ENCODE measurements around the gene ARHGAP22.

Gene ARHGAP22

GRCh38 chr10:48636901-48637300 is 32.0 kb upstream of the ARHGAP22 start:
- FAIRE-seq: no peak
- DNase-seq (ENCODE audit: insufficient read length, low spot score): no peak
- TF ChIP-seq CTCF (IDR thresholded peaks at IDR 0.05; ENCODE audit: insufficient read depth, missing control alignments): no peak

- DNase-seq (ENCODE audit: insufficient read length, low spot score) (no peak), FAIRE-seq (no peak)
- TF ChIP-seq CTCF (IDR thresholded peaks at IDR 0.05; ENCODE audit: insufficient read depth, missing control alignments): no peak
Observed at GRCh38 chr10:48636231-48636630, 31.4 kb upstream of the ARHGAP22 start.

- no peak for FAIRE-seq
- no peak for TF ChIP-seq CTCF (IDR thresholded peaks at IDR 0.05; ENCODE audit: insufficient read depth, missing control alignments)
Observed at GRCh38 chr10:48634984-48635557, 30.2 kb upstream of the ARHGAP22 start.

GRCh38 chr10:48634198-48634983 is 29.5 kb upstream of the ARHGAP22 start:
- DNase-seq (ENCODE audit: insufficient read length, low spot score) (no peak), FAIRE-seq (no peak)
- no peak for TF ChIP-seq CTCF (IDR thresholded peaks at IDR 0.05; ENCODE audit: insufficient read depth, missing control alignments)

More at GRCh38 chr10:48634984-48635557, 30.2 kb upstream of the ARHGAP22 start:
- DNase-seq (ENCODE audit: insufficient read length, low spot score): no peak

- DNase-seq (ENCODE audit: insufficient read length, low spot score) (no peak), FAIRE-seq (no peak)
- no peak for TF ChIP-seq CTCF (IDR thresholded peaks at IDR 0.05; ENCODE audit: insufficient read depth, missing control alignments)
Observed at GRCh38 chr10:48633381-48634197, 28.7 kb upstream of the ARHGAP22 start.

- DNase-seq (ENCODE audit: insufficient read length, low spot score) (no peak), FAIRE-seq (no peak)
- TF ChIP-seq CTCF (IDR thresholded peaks at IDR 0.05; ENCODE audit: insufficient read depth, missing control alignments): no peak
Observed at GRCh38 chr10:48632166-48632565, 27.3 kb upstream of the ARHGAP22 start.

Measured in D721Med (cell line).